ENCODE data around the gene QRICH2.

QRICH2 gene

DNA sequence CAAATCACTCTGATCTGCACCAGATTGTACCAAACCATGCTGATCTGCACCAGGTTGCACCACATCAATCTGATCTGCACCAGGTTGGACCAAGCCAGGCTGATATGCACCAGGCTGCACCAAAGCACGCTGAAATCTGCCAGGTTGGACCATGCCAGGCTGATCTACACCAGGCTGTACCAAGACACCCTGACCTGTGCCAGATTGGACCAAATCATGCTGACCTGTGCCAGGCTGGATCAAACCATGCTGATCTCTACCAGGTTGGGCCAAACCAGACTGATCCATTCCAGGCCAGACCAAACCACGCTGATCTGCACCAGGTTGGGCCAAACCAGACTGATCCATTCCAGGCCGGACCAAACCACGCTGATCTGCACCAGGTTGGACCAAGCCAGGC lies 15.5 kb downstream of the QRICH2 start:
- H3K4me3 ChIP-seq (ENCODE audit: low read depth, low read length): no peak overlapping the region
- TF ChIP-seq, protein P1, sequence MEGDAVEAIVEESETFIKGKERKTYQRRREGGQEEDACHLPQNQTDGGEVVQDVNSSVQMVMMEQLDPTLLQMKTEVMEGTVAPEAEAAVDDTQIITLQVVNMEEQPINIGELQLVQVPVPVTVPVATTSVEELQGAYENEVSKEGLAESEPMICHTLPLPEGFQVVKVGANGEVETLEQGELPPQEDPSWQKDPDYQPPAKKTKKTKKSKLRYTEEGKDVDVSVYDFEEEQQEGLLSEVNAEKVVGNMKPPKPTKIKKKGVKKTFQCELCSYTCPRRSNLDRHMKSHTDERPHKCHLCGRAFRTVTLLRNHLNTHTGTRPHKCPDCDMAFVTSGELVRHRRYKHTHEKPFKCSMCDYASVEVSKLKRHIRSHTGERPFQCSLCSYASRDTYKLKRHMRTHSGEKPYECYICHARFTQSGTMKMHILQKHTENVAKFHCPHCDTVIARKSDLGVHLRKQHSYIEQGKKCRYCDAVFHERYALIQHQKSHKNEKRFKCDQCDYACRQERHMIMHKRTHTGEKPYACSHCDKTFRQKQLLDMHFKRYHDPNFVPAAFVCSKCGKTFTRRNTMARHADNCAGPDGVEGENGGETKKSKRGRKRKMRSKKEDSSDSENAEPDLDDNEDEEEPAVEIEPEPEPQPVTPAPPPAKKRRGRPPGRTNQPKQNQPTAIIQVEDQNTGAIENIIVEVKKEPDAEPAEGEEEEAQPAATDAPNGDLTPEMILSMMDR (IDR thresholded peaks at IDR 0.05; ENCODE audit: insufficient read depth, low read depth, low read length, missing control alignments): no peak
- DNase-seq (ENCODE audit: low read depth): no peak

DNA sequence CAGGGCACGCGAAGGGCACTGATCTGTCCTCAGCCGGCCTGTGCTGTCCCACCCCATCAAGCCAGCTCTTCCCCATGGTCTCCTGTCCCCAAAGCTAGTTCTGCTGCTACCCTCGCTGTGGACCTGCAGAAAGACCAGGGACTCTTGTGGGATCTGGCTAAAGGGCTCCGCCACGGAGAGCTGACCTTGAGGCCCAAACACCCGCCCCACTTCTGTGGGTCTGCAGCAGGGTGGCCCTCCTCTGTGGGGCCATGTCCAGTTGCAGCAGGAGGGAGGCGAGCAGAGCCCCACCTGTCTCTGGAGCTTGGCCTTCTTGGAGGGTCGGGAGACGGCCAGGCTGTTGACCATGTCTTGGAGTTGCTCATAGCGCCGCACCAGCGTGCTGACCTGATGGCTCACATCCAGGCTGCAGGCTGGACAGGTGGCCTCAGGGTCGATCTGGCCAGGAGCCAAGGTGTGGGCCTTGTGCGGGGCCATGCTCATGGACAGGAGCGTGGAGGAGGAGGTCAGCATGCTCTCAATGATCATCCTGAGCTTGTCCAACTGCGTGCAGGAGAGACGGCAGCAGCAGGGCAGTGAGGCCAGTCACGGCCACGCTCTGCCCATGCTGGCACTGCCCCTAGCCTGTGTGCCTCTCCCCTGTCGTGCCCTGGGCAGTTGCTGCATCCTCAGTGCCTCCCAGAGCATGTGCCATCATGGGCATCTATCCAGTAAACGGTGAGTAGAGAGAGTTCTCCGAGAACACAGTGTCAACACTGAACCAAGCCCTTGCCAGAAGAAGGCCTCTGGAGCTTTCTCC lies 26.3 kb downstream of the QRICH2 start:
- no peak for DNase-seq (ENCODE audit: low read depth)
- TF ChIP-seq, protein P1 (IDR thresholded peaks at IDR 0.05; ENCODE audit: insufficient read depth, low read depth, low read length, missing control alignments): no peak
- no peak overlapping the region for H3K4me3 ChIP-seq (ENCODE audit: low read depth, low read length)

DNA sequence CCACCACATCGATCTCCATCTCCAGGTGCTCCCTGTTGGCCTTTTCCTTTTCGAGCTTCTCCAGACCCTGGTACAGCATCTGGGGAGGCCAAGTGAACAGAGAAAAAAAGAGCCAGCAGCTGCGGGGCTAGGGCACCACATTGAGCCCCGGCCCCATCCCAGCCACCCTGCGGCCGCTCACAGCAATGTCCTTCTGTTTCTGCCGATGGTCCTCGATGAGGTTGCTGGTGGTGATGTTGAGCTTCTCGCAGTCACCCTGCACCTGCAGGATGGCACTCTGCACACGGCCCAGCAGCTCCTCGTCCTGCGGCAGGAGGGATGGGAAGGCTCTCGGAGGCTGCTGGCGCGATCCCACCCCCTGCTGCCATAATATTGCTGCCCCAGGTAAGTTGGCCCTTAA lies 27.4 kb downstream of the QRICH2 start:
- DNase-seq (ENCODE audit: low read depth): no peak
- TF ChIP-seq, protein P1 (IDR thresholded peaks at IDR 0.05; ENCODE audit: insufficient read depth, low read depth, low read length, missing control alignments): no peak
- H3K4me3 ChIP-seq (ENCODE audit: low read depth, low read length): no peak overlapping the region

DNA sequence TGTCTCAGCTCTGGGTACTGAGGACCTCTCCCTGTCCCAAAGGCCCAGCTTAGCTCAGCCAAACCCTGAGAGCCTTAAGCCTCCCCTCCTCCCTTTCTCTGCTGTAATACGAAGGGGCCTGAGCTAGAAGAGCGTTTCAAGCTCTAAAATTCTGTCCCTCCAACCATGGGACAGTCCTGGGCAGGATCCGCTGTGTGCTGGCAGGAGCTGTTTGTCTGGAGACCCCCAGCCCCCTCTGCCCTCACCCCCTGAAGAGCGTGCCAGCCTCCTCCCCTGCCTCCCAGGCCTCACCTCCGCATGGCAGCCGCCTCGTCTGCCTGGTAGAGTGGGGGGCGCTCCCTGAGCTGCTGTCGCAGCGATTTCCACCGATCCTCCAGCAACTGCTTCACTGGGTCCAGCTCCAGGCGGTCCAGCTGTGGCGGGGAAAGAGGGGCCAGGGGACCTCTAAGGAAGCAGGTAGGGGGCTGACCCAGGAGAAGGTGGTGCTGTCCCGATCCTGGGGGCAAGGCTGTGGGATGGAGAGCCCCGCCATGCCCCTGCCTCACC lies 28.3 kb downstream of the QRICH2 start:
- TF ChIP-seq, protein P1 (IDR thresholded peaks at IDR 0.05; ENCODE audit: insufficient read depth, low read depth, low read length, missing control alignments): no peak
- DNase-seq (ENCODE audit: low read depth): no peak
- no peak overlapping the region for H3K4me3 ChIP-seq (ENCODE audit: low read depth, low read length)

DNA sequence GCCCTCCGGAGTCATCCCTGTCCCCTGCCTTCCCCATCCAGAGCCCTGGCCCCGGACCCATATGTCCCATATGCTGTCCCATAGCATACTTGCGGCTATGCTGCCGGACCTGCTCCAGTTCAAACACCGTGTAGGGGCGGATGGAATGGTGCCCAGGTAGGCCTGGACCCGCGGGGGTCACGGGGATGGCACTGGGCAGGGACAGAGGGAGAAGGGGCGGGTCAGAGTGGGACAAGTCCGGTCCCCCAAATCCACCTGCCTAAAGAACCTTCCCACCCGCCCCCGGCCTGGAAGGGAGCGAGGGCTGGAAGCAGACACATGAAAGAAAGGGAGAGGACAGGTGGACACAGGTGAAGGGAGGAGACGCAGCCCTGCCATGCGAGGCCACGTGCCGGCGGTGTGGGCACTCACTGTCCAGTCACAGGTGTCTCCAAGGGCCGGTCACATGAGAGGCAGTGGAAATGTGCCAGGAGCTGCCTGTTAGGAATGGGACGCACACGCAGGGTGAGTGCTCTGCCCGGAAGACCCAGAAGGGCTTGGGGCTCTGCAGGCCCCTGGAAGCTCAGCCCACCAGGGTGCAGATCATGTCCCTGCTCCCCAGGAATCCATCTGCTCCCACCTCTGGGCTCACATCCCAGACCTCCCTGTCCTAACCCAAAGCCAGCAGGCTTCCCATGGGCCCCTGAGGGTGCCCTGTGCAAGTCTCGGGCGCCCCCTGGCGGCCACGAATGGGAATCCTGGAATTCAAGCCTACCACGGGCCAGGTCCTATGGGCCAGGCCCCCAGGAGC lies 28.9 kb downstream of the QRICH2 start:
- TF ChIP-seq, protein P1 (IDR thresholded peaks at IDR 0.05; ENCODE audit: insufficient read depth, low read depth, low read length, missing control alignments): peak; percentile 89
- DNase-seq (ENCODE audit: low read depth): peak; percentile 83
- H3K4me3 ChIP-seq (ENCODE audit: low read depth, low read length): no peak overlapping the region

DNA sequence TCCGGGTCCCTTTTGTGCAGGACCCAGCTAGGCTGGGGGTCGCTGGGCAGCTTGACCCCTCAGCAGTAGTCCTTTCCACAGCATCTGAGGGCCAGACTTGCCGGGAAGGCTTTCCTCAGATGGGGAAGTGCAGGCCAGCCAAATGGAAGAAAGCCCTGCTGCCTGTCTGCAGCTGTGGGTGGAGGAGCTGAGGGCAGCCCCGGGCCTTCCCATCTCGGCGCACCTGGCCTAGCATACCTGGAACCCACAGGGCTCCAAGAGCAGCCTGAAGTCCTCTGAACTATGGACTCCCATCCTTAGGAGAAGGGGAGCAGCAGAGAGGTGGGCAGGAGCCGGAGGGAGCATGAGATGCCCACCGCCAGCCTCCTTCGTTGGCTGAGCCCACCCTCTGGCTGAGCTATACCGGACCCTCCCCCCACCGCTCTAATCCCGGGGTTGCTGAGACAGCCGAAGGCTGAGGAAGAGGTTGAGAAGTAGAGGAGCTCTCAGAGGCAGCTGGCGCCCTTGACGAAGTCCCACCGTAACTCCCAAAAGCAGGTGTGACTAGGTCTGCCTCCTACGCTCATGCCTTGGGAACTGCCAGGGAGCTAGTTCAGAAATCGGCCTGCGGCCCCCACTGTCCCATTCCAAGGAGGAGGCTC lies 29.7 kb downstream of the QRICH2 start:
- TF ChIP-seq, protein P1 (IDR thresholded peaks at IDR 0.05; ENCODE audit: insufficient read depth, low read depth, low read length, missing control alignments): no peak
- no peak overlapping the region for H3K4me3 ChIP-seq (ENCODE audit: low read depth, low read length)
- no peak for DNase-seq (ENCODE audit: low read depth)

All from GM12865 (cell line).